Measurements from ENCODE around the gene PPP1R10. TPM values are rescaled to one million over a fixed set of nuclear protein-coding genes. Genes with fewer than 3 reads are reported as not detected.

The PPP1R10 gene
- total RNA-seq, 4 donors from 2014 or later: 29.4 to 48.6 (median 39.3) TPM

GRCh38 chr6:30614044-30614842 lies 2.8 kb downstream of the PPP1R10 start:
- no peak for DNase-seq (ENCODE audit: low spot score in 2 of 2)
- WGBS, 2 donors: 20 to 22% methylated on average over 8 of the region's 8 CpGs
- TF ChIP-seq, protein P1, sequence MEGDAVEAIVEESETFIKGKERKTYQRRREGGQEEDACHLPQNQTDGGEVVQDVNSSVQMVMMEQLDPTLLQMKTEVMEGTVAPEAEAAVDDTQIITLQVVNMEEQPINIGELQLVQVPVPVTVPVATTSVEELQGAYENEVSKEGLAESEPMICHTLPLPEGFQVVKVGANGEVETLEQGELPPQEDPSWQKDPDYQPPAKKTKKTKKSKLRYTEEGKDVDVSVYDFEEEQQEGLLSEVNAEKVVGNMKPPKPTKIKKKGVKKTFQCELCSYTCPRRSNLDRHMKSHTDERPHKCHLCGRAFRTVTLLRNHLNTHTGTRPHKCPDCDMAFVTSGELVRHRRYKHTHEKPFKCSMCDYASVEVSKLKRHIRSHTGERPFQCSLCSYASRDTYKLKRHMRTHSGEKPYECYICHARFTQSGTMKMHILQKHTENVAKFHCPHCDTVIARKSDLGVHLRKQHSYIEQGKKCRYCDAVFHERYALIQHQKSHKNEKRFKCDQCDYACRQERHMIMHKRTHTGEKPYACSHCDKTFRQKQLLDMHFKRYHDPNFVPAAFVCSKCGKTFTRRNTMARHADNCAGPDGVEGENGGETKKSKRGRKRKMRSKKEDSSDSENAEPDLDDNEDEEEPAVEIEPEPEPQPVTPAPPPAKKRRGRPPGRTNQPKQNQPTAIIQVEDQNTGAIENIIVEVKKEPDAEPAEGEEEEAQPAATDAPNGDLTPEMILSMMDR (IDR thresholded peaks at IDR 0.05): no peak
- TF ChIP-seq POLR2A (IDR thresholded peaks at IDR 0.05) (no peak), EP300 (IDR thresholded peaks at IDR 0.05) (no peak)
- peak overlapping the region; percentile 66 to 95 (median 90) for H3K4me3 ChIP-seq
- peaks cover 0 to 66% (median 48%) of the 10 kb centered on the region in 4 donors for H3K4me1 ChIP-seq
- H3K9me3 ChIP-seq: no peaks in the 10 kb centered on the region
- no peaks in the 10 kb centered on the region for H3K27me3 ChIP-seq
- H3K36me3 ChIP-seq: peaks cover 7 to 19% (median 8%) of the 10 kb centered on the region in 3 donors
- H3K27ac ChIP-seq: peak overlapping the region; percentile 94 to 100 (median 97)

DNA sequence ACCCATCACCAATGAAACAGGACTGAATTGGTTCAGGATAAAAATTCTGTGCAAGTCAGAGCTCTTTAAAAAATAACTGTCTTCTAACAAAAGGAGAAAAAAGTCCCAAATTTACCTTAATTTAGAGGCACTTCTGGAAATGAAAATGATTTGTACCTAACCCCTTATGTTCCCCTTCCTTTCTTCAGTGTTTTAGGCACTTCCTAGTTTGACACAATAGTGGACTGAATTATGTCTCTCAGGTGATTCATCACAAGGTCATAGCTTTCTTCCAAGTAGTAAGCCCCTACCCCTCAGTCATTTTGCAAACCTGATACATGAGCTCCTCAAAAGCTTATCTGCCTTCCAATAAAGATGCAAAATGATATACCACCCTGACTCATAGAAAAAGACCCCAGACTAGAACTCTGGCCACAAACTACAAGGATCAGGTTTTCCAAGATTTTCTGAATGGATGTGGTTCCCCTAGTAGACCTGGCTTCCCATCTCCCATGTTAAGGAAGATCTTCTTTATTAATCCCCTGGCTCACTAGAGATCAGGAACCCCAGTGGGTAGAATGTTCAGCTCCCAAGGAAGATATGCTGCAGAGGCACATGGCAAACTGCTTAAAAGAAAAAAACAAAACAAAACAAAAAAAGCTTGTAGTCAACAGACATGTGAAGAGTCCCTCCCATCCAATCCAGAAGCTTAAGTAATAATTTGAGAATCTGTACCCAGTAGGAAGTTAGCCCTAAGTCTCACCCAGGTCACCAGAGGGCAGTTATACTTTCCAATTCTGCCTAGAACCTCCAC lies 3.6 kb downstream of the PPP1R10 start:
- Histone ChIP-seq H3K4me1 (peaks cover 0 to 62% (median 42%) of the 10 kb centered on the region in 4 donors), H3K36me3 (peaks cover 7 to 24% (median 8%) of the 10 kb centered on the region in 3 donors), H3K4me3 (peak overlapping the region in 1 of 4 donors; percentile 95), H3K27me3 (no peaks in the 10 kb centered on the region), H3K9me3 (no peaks in the 10 kb centered on the region), H3K27ac (peak overlapping the region; percentile 94 to 100 (median 97))
- DNase-seq (ENCODE audit: low spot score in 2 of 2): no peak
- TF ChIP-seq EP300 (IDR thresholded peaks at IDR 0.05) (no peak), POLR2A (IDR thresholded peaks at IDR 0.05) (no peak)
- TF ChIP-seq, protein P1 (IDR thresholded peaks at IDR 0.05): no peak

DNA sequence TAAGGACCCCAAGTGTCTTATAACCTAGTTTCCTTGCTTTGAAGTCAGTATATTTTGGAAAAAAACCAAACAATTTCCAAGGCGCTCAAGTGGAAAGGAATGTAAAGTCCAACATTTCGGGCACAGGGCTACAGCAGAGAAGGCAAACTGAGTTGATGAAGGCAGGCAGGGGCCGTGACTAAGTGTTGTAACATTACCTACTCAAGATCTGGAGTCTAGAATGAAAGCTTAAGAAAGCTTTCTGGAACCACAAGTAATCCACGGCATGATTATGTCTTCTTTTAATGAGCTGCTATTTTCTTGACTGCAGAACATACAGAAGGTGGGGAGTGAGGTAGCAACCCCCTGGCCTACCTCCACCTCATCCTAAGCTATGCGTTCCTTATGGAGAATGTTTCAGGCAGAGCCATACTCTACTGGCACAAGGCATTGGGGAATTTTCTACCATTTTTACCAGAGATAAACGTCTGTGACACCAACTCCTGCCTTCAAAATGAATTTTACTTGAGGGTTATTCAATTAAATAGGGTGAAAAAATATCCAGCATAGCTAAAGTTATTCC lies 4.3 kb downstream of the PPP1R10 start:
- no peaks in the 10 kb centered on the region for H3K27me3 ChIP-seq
- WGBS, 2 donors: 43 to 47% methylated on average over 6 of the region's 6 CpGs
- TF ChIP-seq POLR2A (IDR thresholded peaks at IDR 0.05) (no peak), EP300 (IDR thresholded peaks at IDR 0.05) (no peak)
- TF ChIP-seq, protein P1 (IDR thresholded peaks at IDR 0.05): no peak
- peaks cover 7 to 31% (median 8%) of the 10 kb centered on the region in 3 donors for H3K36me3 ChIP-seq
- no peaks in the 10 kb centered on the region for H3K9me3 ChIP-seq
- H3K27ac ChIP-seq: peak overlapping the region; percentile 94 to 100 (median 97)
- DNase-seq (ENCODE audit: low spot score in 2 of 2): no peak
- peaks cover 0 to 58% (median 39%) of the 10 kb centered on the region in 4 donors for H3K4me1 ChIP-seq
- H3K4me3 ChIP-seq: no peak overlapping the region

DNA sequence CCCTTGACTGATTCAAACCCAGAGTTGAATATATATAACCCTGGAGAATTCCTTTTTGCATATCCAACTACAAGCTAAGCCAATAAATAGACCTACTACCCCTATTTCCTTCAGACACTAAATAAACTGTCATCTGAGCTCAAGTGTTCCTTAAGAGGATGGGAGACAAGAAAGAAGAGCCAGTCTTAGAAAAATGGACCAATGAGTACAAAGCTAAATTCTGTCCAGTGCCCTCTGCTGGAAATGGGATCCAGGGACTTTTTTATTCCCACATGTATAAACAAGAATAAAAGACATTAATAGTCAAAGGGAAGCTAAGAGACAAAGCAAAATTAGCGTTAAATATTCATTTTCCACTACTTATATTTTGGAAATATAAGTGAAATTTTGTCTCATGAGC lies 4.8 kb downstream of the PPP1R10 start:
- H3K27ac ChIP-seq: peak overlapping the region in 3 of 4 donors; percentile 95 to 100 (median 99)
- no peak for TF ChIP-seq EP300 (IDR thresholded peaks at IDR 0.05)
- TF ChIP-seq POLR2A (IDR thresholded peaks at IDR 0.05): no peak
- TF ChIP-seq, protein P1 (IDR thresholded peaks at IDR 0.05): peak in 1 of 5 experiments; percentile 20
- H3K4me3 ChIP-seq: no peak overlapping the region
- 68 to 79% methylated on average over 1 of the region's 1 CpG for WGBS, 2 donors
- peaks cover 7 to 36% (median 8%) of the 10 kb centered on the region in 3 donors for H3K36me3 ChIP-seq
- DNase-seq (ENCODE audit: low spot score in 2 of 2): no peak
- H3K27me3 ChIP-seq: no peaks in the 10 kb centered on the region
- no peaks in the 10 kb centered on the region for H3K9me3 ChIP-seq
- H3K4me1 ChIP-seq: peaks cover 0 to 60% (median 39%) of the 10 kb centered on the region in 4 donors
